ENCODE data around the gene LRRC38. TPM values are rescaled to one million over a fixed set of nuclear protein-coding genes. Genes with fewer than 3 reads are reported as not detected.
A peak's percentile ranks its signal among the peaks of the same experiment; 100 is the strongest.
"Not testable (repeated sequence)": the region's sequence is repeated elsewhere in the genome, so short reads cannot be mapped to it uniquely, and the experiment has no call there.

Gene LRRC38, protein sequence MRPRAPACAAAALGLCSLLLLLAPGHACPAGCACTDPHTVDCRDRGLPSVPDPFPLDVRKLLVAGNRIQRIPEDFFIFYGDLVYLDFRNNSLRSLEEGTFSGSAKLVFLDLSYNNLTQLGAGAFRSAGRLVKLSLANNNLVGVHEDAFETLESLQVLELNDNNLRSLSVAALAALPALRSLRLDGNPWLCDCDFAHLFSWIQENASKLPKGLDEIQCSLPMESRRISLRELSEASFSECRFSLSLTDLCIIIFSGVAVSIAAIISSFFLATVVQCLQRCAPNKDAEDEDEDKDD
- polyA plus RNA-seq, result under 1 TPM; 0.04 to 0.09 TPM

- Histone ChIP-seq H3K27me3 (ENCODE audit: control insufficient read depth in 1 of 2, insufficient read depth in 2 of 2, low read length in 2 of 2) (peaks cover 3 to 13% of the 10 kb centered on the region in 2 donors), H3K9me3 (ENCODE audit: control insufficient read depth in 2 of 2, insufficient read depth in 1 of 2, low read depth in 1 of 2, low read length in 1 of 2) (peaks cover 5 to 6% of the 10 kb centered on the region in 2 donors), H3K4me3 (ENCODE audit: low read depth in 1 of 2, low read length in 2 of 2) (peak within 1 kb of the TSS in 1 of 2 donors; percentile 2), H3K27ac (ENCODE audit: low read depth in 2 of 2, low read length in 1 of 2) (no peak within 1 kb of the TSS), H3K4me1 (ENCODE audit: control insufficient read depth in 2 of 2, insufficient read depth in 2 of 2, low read length in 1 of 2) (peaks cover 0 to 6% of the 10 kb centered on the region in 2 donors), H3K36me3 (ENCODE audit: control insufficient read depth in 2 of 2, insufficient read depth in 2 of 2, low read length in 1 of 2) (no peaks in the 10 kb centered on the region)
- 7 to 10% methylated on average over 32 to 34 of the region's 34 CpGs for WGBS, 2 donors
Measured at GRCh38 chr1:13513895-13514546, at the start of gene LRRC38. Gene LRRC38, minus strand, starts transcription at chr1:13514003. Its CDS starts 410 bp downstream, at chr1:13513593.

DNA sequence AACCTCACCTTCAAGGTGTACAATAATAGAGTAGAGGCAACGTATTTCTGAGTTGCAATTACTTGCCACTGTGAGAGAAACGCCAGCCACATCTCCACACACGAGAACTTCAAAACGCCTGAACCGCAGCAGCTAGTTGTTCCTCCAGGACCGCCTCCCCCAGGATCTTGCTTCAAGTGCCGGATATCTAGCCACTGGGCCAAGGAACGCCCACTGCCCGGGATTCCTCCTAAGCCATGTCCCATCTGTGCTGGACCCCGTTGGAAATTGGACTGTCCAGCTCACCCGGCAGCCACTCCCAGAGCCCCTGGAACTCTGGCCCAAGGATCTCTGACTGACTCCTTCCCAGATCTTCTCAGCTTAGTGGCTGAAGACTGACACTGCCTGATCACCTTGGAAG is 49.2 kb upstream of the LRRC38 start:
- not testable (repeated sequence) for H3K27ac ChIP-seq (ENCODE audit: low read depth in 2 of 2, low read length in 1 of 2); H3K4me3 ChIP-seq (ENCODE audit: low read depth in 1 of 2, low read length in 2 of 2); H3K9me3 ChIP-seq (ENCODE audit: control insufficient read depth in 2 of 2, insufficient read depth in 1 of 2, low read depth in 1 of 2, low read length in 1 of 2); H3K4me1 ChIP-seq (ENCODE audit: control insufficient read depth in 2 of 2, insufficient read depth in 2 of 2, low read length in 1 of 2); H3K36me3 ChIP-seq (ENCODE audit: control insufficient read depth in 2 of 2, insufficient read depth in 2 of 2, low read length in 1 of 2); H3K27me3 ChIP-seq (ENCODE audit: control insufficient read depth in 1 of 2, insufficient read depth in 2 of 2, low read length in 2 of 2)
- WGBS, 2 donors, result 92 to 94% methylated on average over 11 of the region's 11 CpGs

GRCh38 chr1:13560541-13560940 is 46.7 kb upstream of the LRRC38 start:
- peaks cover 0 to 2% of the 10 kb centered on the region in 2 donors for H3K9me3 ChIP-seq (ENCODE audit: control insufficient read depth in 2 of 2, insufficient read depth in 1 of 2, low read depth in 1 of 2, low read length in 1 of 2)
- H3K27ac ChIP-seq (ENCODE audit: low read depth in 2 of 2, low read length in 1 of 2), result no peak overlapping the region
- 80 to 84% methylated on average over 6 of the region's 6 CpGs for WGBS, 2 donors
- H3K4me3 ChIP-seq (ENCODE audit: low read depth in 1 of 2, low read length in 2 of 2), result no peak overlapping the region
- H3K27me3 ChIP-seq (ENCODE audit: control insufficient read depth in 1 of 2, insufficient read depth in 2 of 2, low read length in 2 of 2), result no peaks in the 10 kb centered on the region
- H3K36me3 ChIP-seq (ENCODE audit: control insufficient read depth in 2 of 2, insufficient read depth in 2 of 2, low read length in 1 of 2), result no peaks in the 10 kb centered on the region
- H3K4me1 ChIP-seq (ENCODE audit: control insufficient read depth in 2 of 2, insufficient read depth in 2 of 2, low read length in 1 of 2), result no peaks in the 10 kb centered on the region

GRCh38 chr1:13556224-13556764 is 42.5 kb upstream of the LRRC38 start:
- Histone ChIP-seq H3K9me3 (ENCODE audit: control insufficient read depth in 2 of 2, insufficient read depth in 1 of 2, low read depth in 1 of 2, low read length in 1 of 2) (peaks cover 0 to 2% of the 10 kb centered on the region in 2 donors), H3K36me3 (ENCODE audit: control insufficient read depth in 2 of 2, insufficient read depth in 2 of 2, low read length in 1 of 2) (no peaks in the 10 kb centered on the region), H3K4me1 (ENCODE audit: control insufficient read depth in 2 of 2, insufficient read depth in 2 of 2, low read length in 1 of 2) (no peaks in the 10 kb centered on the region), H3K27me3 (ENCODE audit: control insufficient read depth in 1 of 2, insufficient read depth in 2 of 2, low read length in 2 of 2) (no peaks in the 10 kb centered on the region), H3K4me3 (ENCODE audit: low read depth in 1 of 2, low read length in 2 of 2) (no peak overlapping the region), H3K27ac (ENCODE audit: low read depth in 2 of 2, low read length in 1 of 2) (no peak overlapping the region)
- 57% methylated on average over 6 of the region's 6 CpGs for WGBS, 2 donors

- WGBS, 2 donors, result 95 to 97% methylated on average over 28 of the region's 28 CpGs
- H3K4me1 ChIP-seq (ENCODE audit: control insufficient read depth in 2 of 2, insufficient read depth in 2 of 2, low read length in 1 of 2), result no peaks in the 10 kb centered on the region
- no peaks in the 10 kb centered on the region for H3K36me3 ChIP-seq (ENCODE audit: control insufficient read depth in 2 of 2, insufficient read depth in 2 of 2, low read length in 1 of 2)
- H3K9me3 ChIP-seq (ENCODE audit: control insufficient read depth in 2 of 2, insufficient read depth in 1 of 2, low read depth in 1 of 2, low read length in 1 of 2), result no peaks in the 10 kb centered on the region
- H3K4me3 ChIP-seq (ENCODE audit: low read depth in 1 of 2, low read length in 2 of 2), result no peak overlapping the region
- no peaks in the 10 kb centered on the region for H3K27me3 ChIP-seq (ENCODE audit: control insufficient read depth in 1 of 2, insufficient read depth in 2 of 2, low read length in 2 of 2)
- no peak overlapping the region for H3K27ac ChIP-seq (ENCODE audit: low read depth in 2 of 2, low read length in 1 of 2)
Measured at GRCh38 chr1:13554798-13555197, 41.0 kb upstream of the LRRC38 start.

DNA sequence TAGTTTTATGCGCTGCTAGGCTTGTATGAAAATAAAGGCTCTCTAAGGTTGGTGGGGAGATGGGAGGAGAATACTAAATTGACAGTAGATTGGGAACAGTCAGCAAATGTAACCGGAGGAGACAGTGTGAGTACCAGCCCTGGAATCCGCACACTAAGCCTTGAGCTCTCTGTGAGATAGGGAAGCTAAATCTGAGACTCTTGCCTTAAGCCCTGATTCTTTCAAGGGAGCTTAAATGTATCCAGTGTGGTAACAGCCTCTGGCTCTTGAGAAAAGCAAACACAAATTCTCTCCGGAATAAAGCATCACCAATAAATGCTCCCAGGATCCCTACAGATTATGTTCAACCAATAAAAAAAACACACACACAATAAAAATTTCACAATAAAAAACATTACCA is 36.9 kb upstream of the LRRC38 start:
- Histone ChIP-seq H3K36me3 (ENCODE audit: control insufficient read depth in 2 of 2, insufficient read depth in 2 of 2, low read length in 1 of 2) (no peaks in the 10 kb centered on the region), H3K4me3 (ENCODE audit: low read depth in 1 of 2, low read length in 2 of 2) (no peak overlapping the region), H3K4me1 (ENCODE audit: control insufficient read depth in 2 of 2, insufficient read depth in 2 of 2, low read length in 1 of 2) (no peaks in the 10 kb centered on the region), H3K9me3 (ENCODE audit: control insufficient read depth in 2 of 2, insufficient read depth in 1 of 2, low read depth in 1 of 2, low read length in 1 of 2) (peaks cover 0 to 3% of the 10 kb centered on the region in 2 donors), H3K27me3 (ENCODE audit: control insufficient read depth in 1 of 2, insufficient read depth in 2 of 2, low read length in 2 of 2) (peaks cover 0 to 6% of the 10 kb centered on the region in 2 donors), H3K27ac (ENCODE audit: low read depth in 2 of 2, low read length in 1 of 2) (no peak overlapping the region)
- 44 to 62% methylated on average over 4 of the region's 4 CpGs for WGBS, 2 donors

- no peaks in the 10 kb centered on the region for H3K4me1 ChIP-seq (ENCODE audit: control insufficient read depth in 2 of 2, insufficient read depth in 2 of 2, low read length in 1 of 2)
- H3K4me3 ChIP-seq (ENCODE audit: low read depth in 1 of 2, low read length in 2 of 2), result no peak overlapping the region
- WGBS, 2 donors, result 59 to 83% methylated on average over 3 of the region's 3 CpGs
- H3K27ac ChIP-seq (ENCODE audit: low read depth in 2 of 2, low read length in 1 of 2), result no peak overlapping the region
- H3K27me3 ChIP-seq (ENCODE audit: control insufficient read depth in 1 of 2, insufficient read depth in 2 of 2, low read length in 2 of 2), result peaks cover 0 to 6% of the 10 kb centered on the region in 2 donors
- peaks cover 0 to 3% of the 10 kb centered on the region in 2 donors for H3K9me3 ChIP-seq (ENCODE audit: control insufficient read depth in 2 of 2, insufficient read depth in 1 of 2, low read depth in 1 of 2, low read length in 1 of 2)
- H3K36me3 ChIP-seq (ENCODE audit: control insufficient read depth in 2 of 2, insufficient read depth in 2 of 2, low read length in 1 of 2), result no peaks in the 10 kb centered on the region
Measured at GRCh38 chr1:13549521-13549920, 35.7 kb upstream of the LRRC38 start.

- WGBS, 2 donors, result 82 to 83% methylated on average over 6 of the region's 6 CpGs
- peaks cover 0 to 6% of the 10 kb centered on the region in 2 donors for H3K27me3 ChIP-seq (ENCODE audit: control insufficient read depth in 1 of 2, insufficient read depth in 2 of 2, low read length in 2 of 2)
- H3K27ac ChIP-seq (ENCODE audit: low read depth in 2 of 2, low read length in 1 of 2), result no peak overlapping the region
Measured at GRCh38 chr1:13549021-13549420, 35.2 kb upstream of the LRRC38 start.

DNA sequence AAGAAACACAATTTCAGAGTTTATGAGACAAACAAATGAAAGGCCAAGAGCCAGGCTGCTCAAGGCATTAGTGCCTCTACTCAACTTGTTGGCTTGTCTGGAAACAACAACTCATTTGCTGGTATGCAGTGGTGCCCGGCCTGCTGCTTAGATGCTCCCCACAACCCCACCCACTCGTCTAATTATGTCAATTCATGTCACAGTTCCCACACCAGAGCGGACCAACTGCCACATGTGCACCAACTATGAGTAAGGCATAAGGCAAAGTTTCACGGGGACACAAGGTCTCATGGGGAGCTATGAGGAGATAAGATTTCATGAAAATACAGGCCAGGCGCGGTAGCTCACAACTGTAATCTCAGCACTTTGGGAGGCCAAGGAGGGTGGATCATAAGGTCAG is 34.5 kb upstream of the LRRC38 start:
- Histone ChIP-seq H3K4me1 (ENCODE audit: control insufficient read depth in 2 of 2, insufficient read depth in 2 of 2, low read length in 1 of 2) (no peaks in the 10 kb centered on the region), H3K4me3 (ENCODE audit: low read depth in 1 of 2, low read length in 2 of 2) (no peak overlapping the region), H3K36me3 (ENCODE audit: control insufficient read depth in 2 of 2, insufficient read depth in 2 of 2, low read length in 1 of 2) (no peaks in the 10 kb centered on the region), H3K9me3 (ENCODE audit: control insufficient read depth in 2 of 2, insufficient read depth in 1 of 2, low read depth in 1 of 2, low read length in 1 of 2) (peaks cover 0 to 3% of the 10 kb centered on the region in 2 donors), H3K27me3 (ENCODE audit: control insufficient read depth in 1 of 2, insufficient read depth in 2 of 2, low read length in 2 of 2) (peaks cover 0 to 6% of the 10 kb centered on the region in 2 donors), H3K27ac (ENCODE audit: low read depth in 2 of 2, low read length in 1 of 2) (no peak overlapping the region)
- 85 to 90% methylated on average over 6 of the region's 6 CpGs for WGBS, 2 donors

More at GRCh38 chr1:13549021-13549420, 35.2 kb upstream of the LRRC38 start:
- H3K4me1 ChIP-seq (ENCODE audit: control insufficient read depth in 2 of 2, insufficient read depth in 2 of 2, low read length in 1 of 2), result no peaks in the 10 kb centered on the region
- peaks cover 0 to 3% of the 10 kb centered on the region in 2 donors for H3K9me3 ChIP-seq (ENCODE audit: control insufficient read depth in 2 of 2, insufficient read depth in 1 of 2, low read depth in 1 of 2, low read length in 1 of 2)
- no peaks in the 10 kb centered on the region for H3K36me3 ChIP-seq (ENCODE audit: control insufficient read depth in 2 of 2, insufficient read depth in 2 of 2, low read length in 1 of 2)
- no peak overlapping the region for H3K4me3 ChIP-seq (ENCODE audit: low read depth in 1 of 2, low read length in 2 of 2)
